Uterus (tissue), 2 donors: ENCODE data around the gene PPP1R7.

ENCODE experiments used
- POLR2A ChIP-seq, 2 donors: fragments of 450-650 bp; IDR thresholded peaks; one replicate each; pipeline ENCODE4 v1.6.1; 2016; ENCODE audit warnings: antibody characterized with exemption in 2 of 2, mild to moderate bottlenecking in 1 of 2, moderate library complexity in 1 of 2
- TF ChIP-seq, protein P1 (sequence below), 4 experiments: fragments of 200-600 bp in 2 of 4; fragments of 450-650 bp in 2 of 4; sonication (generic) in 2 of 4; IDR thresholded peaks; one replicate each; pipeline ENCODE4 v1.5.1; 2016 to 2019; ENCODE audit warnings: antibody characterized with exemption in 4 of 4, mild to moderate bottlenecking in 2 of 4, moderate library complexity in 1 of 4

DNA sequence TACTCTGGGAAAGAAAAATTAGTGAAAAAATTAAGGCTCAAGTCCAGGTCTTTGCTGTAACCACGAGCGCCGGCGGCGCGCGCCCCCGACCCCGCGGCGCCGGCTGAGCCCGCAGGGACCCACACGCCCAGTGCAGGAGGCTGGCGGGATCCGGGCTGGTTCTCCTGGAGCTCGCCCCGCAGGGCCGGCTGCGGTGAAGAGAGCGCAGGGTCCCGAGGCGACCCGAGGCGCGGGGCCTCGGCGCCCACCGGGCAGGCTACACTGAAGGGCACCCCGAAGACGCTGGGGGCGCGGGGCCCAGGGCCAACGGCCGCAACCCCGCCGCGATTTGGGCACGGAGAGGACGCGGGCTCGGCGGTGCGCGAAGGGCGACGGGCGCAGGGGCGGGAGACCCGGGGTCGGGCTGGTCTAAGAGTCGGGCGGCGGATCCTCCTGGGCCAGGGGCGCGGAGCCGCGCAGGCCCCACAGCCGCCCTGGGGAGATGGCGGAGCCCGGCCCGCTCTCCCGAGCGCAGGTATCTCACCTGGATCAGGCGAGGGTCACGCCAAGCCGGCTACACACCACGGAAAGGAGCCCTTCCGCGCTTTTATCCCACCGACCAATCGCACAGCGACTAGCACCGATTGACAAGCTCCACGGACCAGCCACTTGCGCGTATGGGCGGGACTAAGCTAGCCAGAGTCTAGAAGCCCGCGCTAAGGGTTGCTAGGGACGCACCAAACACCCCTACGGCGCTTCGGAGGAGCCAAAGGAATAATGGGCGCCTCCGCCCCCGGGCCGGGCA, 1.2 kb upstream of the PPP1R7 start, which contains the start of gene PASK:
- TF ChIP-seq, protein P1, sequence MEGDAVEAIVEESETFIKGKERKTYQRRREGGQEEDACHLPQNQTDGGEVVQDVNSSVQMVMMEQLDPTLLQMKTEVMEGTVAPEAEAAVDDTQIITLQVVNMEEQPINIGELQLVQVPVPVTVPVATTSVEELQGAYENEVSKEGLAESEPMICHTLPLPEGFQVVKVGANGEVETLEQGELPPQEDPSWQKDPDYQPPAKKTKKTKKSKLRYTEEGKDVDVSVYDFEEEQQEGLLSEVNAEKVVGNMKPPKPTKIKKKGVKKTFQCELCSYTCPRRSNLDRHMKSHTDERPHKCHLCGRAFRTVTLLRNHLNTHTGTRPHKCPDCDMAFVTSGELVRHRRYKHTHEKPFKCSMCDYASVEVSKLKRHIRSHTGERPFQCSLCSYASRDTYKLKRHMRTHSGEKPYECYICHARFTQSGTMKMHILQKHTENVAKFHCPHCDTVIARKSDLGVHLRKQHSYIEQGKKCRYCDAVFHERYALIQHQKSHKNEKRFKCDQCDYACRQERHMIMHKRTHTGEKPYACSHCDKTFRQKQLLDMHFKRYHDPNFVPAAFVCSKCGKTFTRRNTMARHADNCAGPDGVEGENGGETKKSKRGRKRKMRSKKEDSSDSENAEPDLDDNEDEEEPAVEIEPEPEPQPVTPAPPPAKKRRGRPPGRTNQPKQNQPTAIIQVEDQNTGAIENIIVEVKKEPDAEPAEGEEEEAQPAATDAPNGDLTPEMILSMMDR (IDR thresholded peaks at IDR 0.05): no peak
- no peak for TF ChIP-seq POLR2A (IDR thresholded peaks at IDR 0.05)
